K562 (cell line): ENCODE results near the gene FBXW10. TPM values are rescaled to one million over a fixed set of nuclear protein-coding genes. Genes with fewer than 3 reads are reported as not detected.
A peak's percentile ranks its signal among the peaks of the same experiment; 100 is the strongest.
"Not testable (repeated sequence)": the region's sequence is repeated elsewhere in the genome, so short reads cannot be mapped to it uniquely, and the experiment has no call there.

Experiments used
- BCL6 ChIP-seq: fragments of 250-450 bp; sonication (Bioruptor Pico); IDR thresholded peaks from 2 replicates; pipeline ENCODE4 v1.4.0; 2020
- CXXC5 ChIP-seq: fragments of 250-450 bp; sonication (Bioruptor Pico); IDR thresholded peaks from 2 replicates; pipeline ENCODE4 v1.8.0; 2022; ENCODE audit warnings: inconsistent platforms, mild to moderate bottlenecking, moderate library complexity
- DDX20 ChIP-seq: fragments of 450-650 bp; IDR thresholded peaks from 2 replicates; pipeline ENCODE4 v1.6.1; 2016; ENCODE audit warnings: missing genetic modification characterization, low read depth, mild to moderate bottlenecking, missing compliant biosample characterization, moderate library complexity
- EP300 ChIP-seq: IDR thresholded peaks from 2 replicates; pipeline ENCODE4 v1.6.1; 2012; ENCODE audit warnings: low read length, improper control_type of control experiment
- HDAC8 ChIP-seq: fragments of 450-650 bp; IDR thresholded peaks from 2 replicates; pipeline ENCODE4 v1.6.1; 2016; ENCODE audit warnings: mild to moderate bottlenecking, missing genetic modification characterization, moderate library complexity, missing compliant biosample characterization
- NCOR1 ChIP-seq: fragments of 450-650 bp; IDR thresholded peaks from 2 replicates; pipeline ENCODE4 v1.6.1; 2016; ENCODE audit warnings: mild to moderate bottlenecking, moderate library complexity
- NR2C2 ChIP-seq, 2 experiments: fragments of 200-800 bp in 1 of 2; sonication (Bioruptor generic) in 1 of 2; sonication (generic) in 1 of 2; formaldehyde crosslinking in 1 of 2; IDR thresholded peaks; 2 replicates each; pipeline versions ENCODE4 v1.6.1 to v1.8.0; 2016 to 2022; ENCODE audit warnings: mild to moderate bottlenecking in 1 of 2, missing compliant biosample characterization in 1 of 2, missing genetic modification characterization in 1 of 2, missing genetic modification reagents in 1 of 2
- ZNF197 ChIP-seq: fragments of 200-800 bp; sonication (Bioruptor generic); IDR thresholded peaks from 2 replicates; pipeline ENCODE4 v1.6.1; 2016; ENCODE audit warnings: low read depth, missing genetic modification characterization, missing compliant biosample characterization
- ZNF239 ChIP-seq: fragments of 250-450 bp; sonication (Bioruptor Pico); IDR thresholded peaks from 2 replicates; pipeline ENCODE4 v1.4.0; 2020; ENCODE audit warnings: mild to moderate bottlenecking
- ZNF583 ChIP-seq: fragments of 250-450 bp; sonication (Bioruptor Pico); IDR thresholded peaks from 2 replicates; pipeline ENCODE4 v1.4.0; 2020
- ZNF592 ChIP-seq: fragments of 450-650 bp; IDR thresholded peaks from 2 replicates; pipeline ENCODE4 v1.6.1; 2017; ENCODE audit warnings: antibody characterized with exemption, mild to moderate bottlenecking
- polyA plus RNA-seq, 8 experiments: library from polyadenylated mRNA; depleted of rRNA in 4 of 8; stranded (reverse) in 5 of 8; unstranded in 3 of 8; fragments of >200 nt; fragmentation: Nextera tagmentation in 2 of 8; fragmentation: Illumina TruSeq in 1 of 8; extraction: Ambion mirVana in 2 of 8; extraction: Trizol in 1 of 8; gene quantifications; 2 replicates each; pipeline versions ENCODE4 v1.2.1 to v1.2.3, GENCODE V29; 2011 to 2014; ENCODE audit warnings: inconsistent platforms in 1 of 8, missing spikeins in 1 of 8
- total RNA-seq, 7 experiments: library from RNA; depleted of rRNA in 6 of 7; stranded (reverse); fragments of >200 nt in 6 of 7; fragmentation: Illumina TruSeq in 2 of 7; extraction: Trizol in 2 of 7; gene quantifications; 2 replicates each; pipeline versions ENCODE4 v1.2.1 to v1.2.3, GENCODE V29; 2011 to 2021; ENCODE audit warnings: low replicate concordance in 1 of 7
- TF ChIP-seq, protein P1 (sequence below): fragments of 200-800 bp; sonication (Bioruptor generic); IDR thresholded peaks from 2 replicates; pipeline ENCODE4 v1.6.1; 2017; ENCODE audit warnings: missing genetic modification characterization, missing compliant biosample characterization
- TF ChIP-seq, protein P2 (sequence below): fragments of 450-650 bp; IDR thresholded peaks from 2 replicates; pipeline ENCODE4 v1.6.1; 2016; ENCODE audit warnings: missing biosample characterization, missing genetic modification characterization
- TF ChIP-seq, protein P3 (sequence below): fragments of 450-650 bp; conservative IDR thresholded peaks from 2 replicates; pipeline ENCODE4 v1.6.1; 2016; ENCODE audit warnings: missing genetic modification characterization, low read depth, mild to moderate bottlenecking, control low read depth, missing compliant biosample characterization
- TF ChIP-seq, protein P4 (sequence below), 2 experiments: fragments of 200-800 bp in 1 of 2; sonication (Bioruptor generic) in 1 of 2; sonication (generic) in 1 of 2; formaldehyde crosslinking in 1 of 2; IDR thresholded peaks in 1 of 2; conservative IDR thresholded peaks in 1 of 2; 2 replicates each; pipeline versions ENCODE4 v1.5.0 to v1.6.1; 2016 to 2020; ENCODE audit warnings: missing compliant biosample characterization in 1 of 2, missing genetic modification characterization in 1 of 2, missing genetic modification reagents in 1 of 2

Gene FBXW10
- total and polyA plus RNA-seq, 9 of the 15 experiments (the other 6 are each of a cell fraction or from before 2014, with no cell fraction given) = not detected

DNA sequence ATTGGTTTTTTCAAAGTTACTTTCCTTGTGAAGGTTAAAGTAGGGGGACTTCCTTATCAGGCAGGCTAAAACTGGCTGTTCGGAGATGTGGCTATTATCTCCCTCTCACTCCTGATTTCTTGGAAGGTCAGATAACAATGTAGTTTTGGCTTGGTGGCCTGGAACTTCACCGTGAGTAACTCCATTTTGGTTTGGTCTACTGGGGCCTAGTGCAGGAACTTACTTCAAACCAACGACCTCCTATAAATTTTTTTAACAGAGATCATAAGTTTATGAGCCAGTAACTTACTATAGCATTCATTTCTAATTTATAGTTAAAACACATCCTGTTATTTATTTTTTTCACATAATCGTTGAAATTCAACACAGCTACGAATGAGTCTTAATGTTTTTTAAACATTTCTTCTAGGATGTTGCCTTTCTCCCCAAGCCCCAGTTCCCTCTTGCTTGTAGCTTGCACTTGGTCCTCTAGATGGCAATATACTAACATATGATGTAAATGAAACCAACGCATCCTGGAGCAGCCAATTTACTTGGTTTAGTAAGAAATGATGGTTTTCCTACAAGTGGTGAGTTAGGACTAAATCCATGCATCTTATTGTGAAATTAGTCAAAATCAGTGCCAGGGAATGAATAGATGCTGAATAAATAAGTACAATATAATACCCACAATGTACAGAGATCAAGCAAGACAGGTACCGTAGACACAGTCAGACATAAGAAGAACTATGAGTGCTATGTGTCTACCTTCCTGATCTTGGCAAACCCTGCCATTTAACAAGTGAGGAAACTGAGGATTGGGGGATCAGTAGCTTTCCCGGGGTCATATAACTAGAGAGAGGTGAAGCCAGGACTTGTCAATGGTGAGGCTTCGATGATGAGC is 72.9 kb downstream of the FBXW10 start (continued):
- TF ChIP-seq, protein P1, sequence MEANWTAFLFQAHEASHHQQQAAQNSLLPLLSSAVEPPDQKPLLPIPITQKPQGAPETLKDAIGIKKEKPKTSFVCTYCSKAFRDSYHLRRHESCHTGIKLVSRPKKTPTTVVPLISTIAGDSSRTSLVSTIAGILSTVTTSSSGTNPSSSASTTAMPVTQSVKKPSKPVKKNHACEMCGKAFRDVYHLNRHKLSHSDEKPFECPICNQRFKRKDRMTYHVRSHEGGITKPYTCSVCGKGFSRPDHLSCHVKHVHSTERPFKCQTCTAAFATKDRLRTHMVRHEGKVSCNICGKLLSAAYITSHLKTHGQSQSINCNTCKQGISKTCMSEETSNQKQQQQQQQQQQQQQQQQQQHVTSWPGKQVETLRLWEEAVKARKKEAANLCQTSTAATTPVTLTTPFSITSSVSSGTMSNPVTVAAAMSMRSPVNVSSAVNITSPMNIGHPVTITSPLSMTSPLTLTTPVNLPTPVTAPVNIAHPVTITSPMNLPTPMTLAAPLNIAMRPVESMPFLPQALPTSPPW (CRISPR knock-in tag) = peak; percentile 36; the same call in 1 of the 2 replicates
- TF ChIP-seq HDAC8 (tag) = 0 out of 2 replicates have a peak, but pooled peaks have one; percentile 45
- TF ChIP-seq ZNF583 (CRISPR knock-in tag) = peak; percentile 92
- peak; percentile 52; the same call in 1 of the 2 replicates for TF ChIP-seq BCL6 (CRISPR knock-in tag)
- TF ChIP-seq, protein P2, sequence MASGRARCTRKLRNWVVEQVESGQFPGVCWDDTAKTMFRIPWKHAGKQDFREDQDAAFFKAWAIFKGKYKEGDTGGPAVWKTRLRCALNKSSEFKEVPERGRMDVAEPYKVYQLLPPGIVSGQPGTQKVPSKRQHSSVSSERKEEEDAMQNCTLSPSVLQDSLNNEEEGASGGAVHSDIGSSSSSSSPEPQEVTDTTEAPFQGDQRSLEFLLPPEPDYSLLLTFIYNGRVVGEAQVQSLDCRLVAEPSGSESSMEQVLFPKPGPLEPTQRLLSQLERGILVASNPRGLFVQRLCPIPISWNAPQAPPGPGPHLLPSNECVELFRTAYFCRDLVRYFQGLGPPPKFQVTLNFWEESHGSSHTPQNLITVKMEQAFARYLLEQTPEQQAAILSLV (tag) = peak; percentile 49; the same call in 1 of the 2 replicates
- peak; percentile 82; the same call in 1 of the 2 replicates for TF ChIP-seq ZNF197 (CRISPR knock-in tag)
- TF ChIP-seq, protein P3, sequence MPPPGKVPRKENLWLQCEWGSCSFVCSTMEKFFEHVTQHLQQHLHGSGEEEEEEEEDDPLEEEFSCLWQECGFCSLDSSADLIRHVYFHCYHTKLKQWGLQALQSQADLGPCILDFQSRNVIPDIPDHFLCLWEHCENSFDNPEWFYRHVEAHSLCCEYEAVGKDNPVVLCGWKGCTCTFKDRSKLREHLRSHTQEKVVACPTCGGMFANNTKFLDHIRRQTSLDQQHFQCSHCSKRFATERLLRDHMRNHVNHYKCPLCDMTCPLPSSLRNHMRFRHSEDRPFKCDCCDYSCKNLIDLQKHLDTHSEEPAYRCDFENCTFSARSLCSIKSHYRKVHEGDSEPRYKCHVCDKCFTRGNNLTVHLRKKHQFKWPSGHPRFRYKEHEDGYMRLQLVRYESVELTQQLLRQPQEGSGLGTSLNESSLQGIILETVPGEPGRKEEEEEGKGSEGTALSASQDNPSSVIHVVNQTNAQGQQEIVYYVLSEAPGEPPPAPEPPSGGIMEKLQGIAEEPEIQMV (tag) = peak; percentile 67; the same call in 1 of the 2 replicates
- peak; percentile 28; the same call in 1 of the 2 replicates for TF ChIP-seq EP300
- peak; percentile 64 for TF ChIP-seq ZNF239 (CRISPR knock-in tag)
- 0 out of 2 replicates have a peak, but pooled peaks have one; percentile 35 for TF ChIP-seq NCOR1
- TF ChIP-seq, protein P4, sequence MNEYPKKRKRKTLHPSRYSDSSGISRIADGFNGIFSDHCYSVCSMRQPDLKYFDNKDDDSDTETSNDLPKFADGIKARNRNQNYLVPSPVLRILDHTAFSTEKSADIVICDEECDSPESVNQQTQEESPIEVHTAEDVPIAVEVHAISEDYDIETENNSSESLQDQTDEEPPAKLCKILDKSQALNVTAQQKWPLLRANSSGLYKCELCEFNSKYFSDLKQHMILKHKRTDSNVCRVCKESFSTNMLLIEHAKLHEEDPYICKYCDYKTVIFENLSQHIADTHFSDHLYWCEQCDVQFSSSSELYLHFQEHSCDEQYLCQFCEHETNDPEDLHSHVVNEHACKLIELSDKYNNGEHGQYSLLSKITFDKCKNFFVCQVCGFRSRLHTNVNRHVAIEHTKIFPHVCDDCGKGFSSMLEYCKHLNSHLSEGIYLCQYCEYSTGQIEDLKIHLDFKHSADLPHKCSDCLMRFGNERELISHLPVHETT (CRISPR knock-in tag; conservative IDR thresholded peaks at IDR 0.05 in 1 of 2, IDR thresholded peaks at IDR 0.05 in 1 of 2) = 0 out of 4 replicates have a peak, but pooled peaks of 1 of the 2 experiments have one; percentile 63
- not testable (repeated sequence) for TF ChIP-seq NR2C2 (CRISPR knock-in tag; IDR thresholded peaks at IDR 0.05)
- TF ChIP-seq NR2C2 (tag; IDR thresholded peaks at IDR 0.05) = peak; percentile 59; the same call in 1 of the 2 replicates
- TF ChIP-seq CXXC5 = peak; percentile 72
- peak; percentile 93 for TF ChIP-seq ZNF592
- peak; percentile 68; the same call in 1 of the 2 replicates for TF ChIP-seq DDX20 (tag)
